GM18498 (cell line): ENCODE measurements around the gene MYOZ1.
"Not testable (repeated sequence)": the region's sequence is repeated elsewhere in the genome, so short reads cannot be mapped to it uniquely, and the experiment has no call there.

ENCODE experiments used
- ATAC-seq: cut with Tn5 transposase; IDR thresholded peaks from one replicate; pipeline ENCODE4 v1.9.1; 2021; ENCODE audit warnings: mild to moderate bottlenecking, moderate library complexity; ENCODE audit not compliant: unreplicated experiment

The MYOZ1 gene

GRCh38 chr10:73647875-73648651 is 6.8 kb upstream of the MYOZ1 start:
- ATAC-seq, result no peak

GRCh38 chr10:73647211-73647874 is 6.1 kb upstream of the MYOZ1 start:
- ATAC-seq, result no peak

GRCh38 chr10:73646598-73647041 is 5.3 kb upstream of the MYOZ1 start:
- no peak for ATAC-seq

- no peak for ATAC-seq
These were observed 4.0 kb upstream of the MYOZ1 start for GRCh38 chr10:73645251-73645650.

DNA sequence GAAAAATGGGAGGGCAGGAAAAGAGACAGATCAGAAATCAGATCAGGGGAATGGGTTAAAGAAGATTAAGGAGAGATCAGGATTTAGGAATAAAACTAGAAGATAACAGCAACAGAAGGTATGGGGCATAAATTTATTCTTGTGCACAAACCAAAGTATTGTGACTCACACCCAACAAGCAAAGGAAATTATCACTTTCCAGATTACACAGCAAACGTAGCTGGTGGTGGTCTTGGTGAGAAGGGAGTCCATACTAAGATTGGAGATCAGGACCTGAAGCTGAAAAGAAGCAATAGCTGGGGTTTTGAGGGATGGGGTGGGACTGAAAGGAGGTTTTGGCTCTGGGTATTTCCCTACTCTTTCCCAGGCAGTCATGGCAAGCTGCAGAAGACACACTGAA is 3.5 kb upstream of the MYOZ1 start:
- no peak for ATAC-seq

- no peak for ATAC-seq
These were observed 2.9 kb upstream of the MYOZ1 start for GRCh38 chr10:73644015-73644743.

DNA sequence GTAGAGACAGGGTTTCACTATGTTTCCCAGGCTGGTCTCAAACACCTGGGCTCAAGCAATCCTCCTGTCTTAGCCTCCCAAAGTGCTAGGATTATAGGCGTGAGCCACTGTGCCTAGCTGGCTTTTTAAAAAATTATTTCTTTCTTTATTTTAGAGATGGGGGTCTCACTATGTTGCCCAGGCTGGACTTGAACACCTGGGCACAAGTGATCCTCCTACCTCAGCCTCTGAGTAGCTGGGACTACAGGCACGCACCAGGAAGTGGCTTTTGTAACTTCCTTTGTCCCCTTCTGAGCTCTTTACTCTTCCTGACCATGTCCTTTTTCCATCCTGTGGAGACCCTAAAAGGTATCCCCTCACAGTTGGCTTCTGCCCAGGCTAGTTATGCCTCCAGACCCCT is 2.1 kb upstream of the MYOZ1 start:
- ATAC-seq, result no peak

GRCh38 chr10:73639286-73639685 is 2.0 kb downstream of the MYOZ1 start:
- no peak for ATAC-seq

DNA sequence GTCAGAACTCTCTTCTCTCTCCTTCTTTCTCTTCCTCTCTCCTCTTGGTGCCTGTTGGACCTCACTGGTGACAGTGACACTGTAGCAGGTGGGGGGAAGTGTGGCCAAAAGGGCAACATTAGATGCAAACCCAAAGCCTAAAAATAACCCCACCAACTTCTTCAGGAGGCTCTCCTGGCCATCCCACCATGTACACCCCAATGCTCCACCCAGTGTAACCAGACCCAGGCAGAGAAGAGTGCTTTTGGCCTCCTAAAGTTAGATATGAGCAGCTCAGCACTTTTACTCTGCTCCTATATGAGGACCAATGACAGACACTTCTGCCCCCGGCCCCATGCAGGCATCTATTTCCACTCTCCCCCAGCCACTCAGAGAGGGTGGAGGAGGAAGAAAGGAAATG is 5.5 kb downstream of the MYOZ1 start:
- no peak for ATAC-seq

DNA sequence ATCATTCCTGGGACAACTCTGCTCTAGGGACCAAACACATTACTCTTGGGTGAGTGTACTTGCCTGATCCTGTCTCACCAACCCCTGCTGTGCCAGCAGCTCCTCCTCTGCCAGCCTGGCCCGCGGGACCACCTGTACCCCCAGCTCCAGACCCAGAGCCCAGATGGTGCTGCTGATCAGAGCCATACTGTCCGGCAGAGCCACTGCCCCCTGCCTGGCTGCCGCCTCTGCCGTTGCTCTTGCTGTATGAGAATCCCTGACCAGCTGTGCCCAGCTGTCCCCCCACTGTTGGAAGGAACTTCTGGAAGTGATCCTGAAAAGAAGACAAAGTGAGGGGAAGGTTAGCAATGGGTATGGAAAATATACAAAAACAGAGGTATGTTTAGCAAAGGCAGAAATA is 6.9 kb downstream of the MYOZ1 start:
- no peak for ATAC-seq

- no peak for ATAC-seq
These were observed 12.1 kb downstream of the MYOZ1 start for GRCh38 chr10:73629165-73629564.

- ATAC-seq, result no peak
These were observed 12.9 kb downstream of the MYOZ1 start for GRCh38 chr10:73628405-73628804.

- no peak for ATAC-seq
These were observed 14.0 kb downstream of the MYOZ1 start for GRCh38 chr10:73627300-73627699.

GRCh38 chr10:73625884-73626752 is 15.2 kb downstream of the MYOZ1 start:
- ATAC-seq, result peak; percentile 96

DNA sequence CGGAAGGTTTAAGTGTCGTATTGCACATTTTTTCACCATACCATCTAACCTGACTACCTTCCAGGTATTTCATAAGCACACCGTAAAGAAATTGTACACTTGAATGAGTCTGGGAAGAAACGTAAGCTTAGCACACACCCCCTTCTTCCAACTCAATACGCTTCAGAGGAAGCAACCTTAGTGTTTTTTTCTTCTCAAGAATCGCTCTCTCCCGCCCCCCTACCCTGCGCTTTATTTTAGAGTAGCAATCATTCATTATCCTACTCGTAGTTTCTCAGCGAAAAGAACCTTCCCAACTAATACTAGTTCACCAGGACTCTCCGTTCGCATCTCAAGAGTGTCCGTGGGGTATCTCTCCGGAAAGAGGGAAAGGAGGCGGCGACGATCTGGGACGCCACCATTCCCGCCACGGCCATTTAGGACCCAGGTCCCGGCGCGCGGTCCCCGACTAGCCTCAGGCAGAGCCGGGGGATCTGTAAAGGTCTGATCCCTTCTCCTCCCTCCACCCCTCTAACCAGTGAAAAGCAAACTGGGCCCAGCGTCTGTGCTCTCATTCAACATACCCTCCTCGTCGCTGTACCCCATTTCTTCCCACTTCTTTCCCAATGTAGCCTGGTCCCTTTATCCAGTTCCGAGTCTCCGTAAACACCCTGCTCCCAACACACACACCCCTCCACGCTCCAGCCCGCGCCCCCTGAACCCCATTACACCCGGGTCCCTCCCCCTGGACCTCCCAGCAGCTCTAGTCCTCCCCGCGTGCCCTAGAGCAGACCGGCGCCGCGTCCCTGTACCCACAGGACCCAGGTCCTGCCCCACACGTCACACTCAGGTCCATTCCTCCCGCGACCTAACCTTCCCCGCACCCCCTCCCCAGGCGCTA is 16.0 kb downstream of the MYOZ1 start:
- peak; percentile 40 for ATAC-seq

GRCh38 chr10:73623056-73623455 is 18.2 kb downstream of the MYOZ1 start:
- ATAC-seq, result no peak

DNA sequence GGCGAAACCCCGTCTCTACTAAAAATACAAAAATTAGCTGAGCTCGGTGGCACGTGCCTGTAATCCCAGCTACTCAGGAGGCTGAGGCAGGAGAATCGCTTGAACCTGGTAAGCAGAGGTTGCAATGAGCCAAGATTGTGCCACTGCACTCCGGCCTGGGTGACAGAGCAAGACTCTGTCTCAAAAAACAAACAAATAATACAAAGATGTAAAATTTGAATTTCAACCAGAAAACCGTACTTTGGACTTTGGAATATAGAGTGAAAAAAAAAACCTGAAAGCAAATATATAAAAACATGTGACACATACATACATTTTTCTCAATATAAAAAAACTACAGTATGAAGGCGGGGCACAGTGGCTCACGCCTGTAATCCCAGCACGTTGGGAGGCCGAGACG is 20.3 kb downstream of the MYOZ1 start:
- ATAC-seq, result not testable (repeated sequence)

GRCh38 chr10:73617143-73617542 is 24.1 kb downstream of the MYOZ1 start:
- not testable (repeated sequence) for ATAC-seq

- ATAC-seq, result no peak
These were observed 26.6 kb downstream of the MYOZ1 start for GRCh38 chr10:73614720-73615119.

GRCh38 chr10:73609116-73609515 is 32.2 kb downstream of the MYOZ1 start:
- no peak for ATAC-seq
